ENCODE measurements around the gene DLGAP3.
A peak's percentile ranks its signal among the peaks of the same experiment; 100 is the strongest.

DLGAP3 gene

GRCh38 chr1:34866762-34867109 lies 62.7 kb downstream of the DLGAP3 start:
- TF ChIP-seq CTCF (IDR thresholded peaks at IDR 0.05; ENCODE audit: low read depth, low read length) = no peak
- no peaks in the 10 kb centered on the region for H3K27me3 ChIP-seq (ENCODE audit: insufficient read depth, low read depth, severe bottlenecking)
- no peaks in the 10 kb centered on the region for H3K9me3 ChIP-seq (ENCODE audit: severe bottlenecking)
- no peak overlapping the region for H3K27ac ChIP-seq
- no peak overlapping the region for H3K4me3 ChIP-seq (ENCODE audit: low read depth, low read length)
- peaks cover 18% of the 10 kb centered on the region for H3K36me3 ChIP-seq
- DNase-seq = no peak

GRCh38 chr1:34865981-34866761 lies 63.3 kb downstream of the DLGAP3 start:
- H3K36me3 ChIP-seq = peaks cover 16% of the 10 kb centered on the region
- no peak overlapping the region for H3K4me3 ChIP-seq (ENCODE audit: low read depth, low read length)
- H3K9me3 ChIP-seq (ENCODE audit: severe bottlenecking) = no peaks in the 10 kb centered on the region
- peak; percentile 49 for DNase-seq
- H3K27me3 ChIP-seq (ENCODE audit: insufficient read depth, low read depth, severe bottlenecking) = no peaks in the 10 kb centered on the region
- peak; percentile 81 for TF ChIP-seq CTCF (IDR thresholded peaks at IDR 0.05; ENCODE audit: low read depth, low read length)
- H3K27ac ChIP-seq = no peak overlapping the region

GRCh38 chr1:34865573-34865972 lies 63.9 kb downstream of the DLGAP3 start:
- no peaks in the 10 kb centered on the region for H3K9me3 ChIP-seq (ENCODE audit: severe bottlenecking)
- no peak for TF ChIP-seq CTCF (IDR thresholded peaks at IDR 0.05; ENCODE audit: low read depth, low read length)
- DNase-seq = no peak
- H3K4me3 ChIP-seq (ENCODE audit: low read depth, low read length) = no peak overlapping the region
- H3K27ac ChIP-seq = no peak overlapping the region
- peaks cover 16% of the 10 kb centered on the region for H3K36me3 ChIP-seq
- no peaks in the 10 kb centered on the region for H3K27me3 ChIP-seq (ENCODE audit: insufficient read depth, low read depth, severe bottlenecking)

GRCh38 chr1:34864759-34865158 lies 64.7 kb downstream of the DLGAP3 start:
- Histone ChIP-seq H3K9me3 (ENCODE audit: severe bottlenecking) (no peaks in the 10 kb centered on the region), H3K27ac (no peak overlapping the region), H3K27me3 (ENCODE audit: insufficient read depth, low read depth, severe bottlenecking) (no peaks in the 10 kb centered on the region), H3K4me3 (ENCODE audit: low read depth, low read length) (no peak overlapping the region), H3K36me3 (peaks cover 14% of the 10 kb centered on the region)
- no peak for TF ChIP-seq CTCF (IDR thresholded peaks at IDR 0.05; ENCODE audit: low read depth, low read length)
- DNase-seq = no peak

- no peaks in the 10 kb centered on the region for H3K27me3 ChIP-seq (ENCODE audit: insufficient read depth, low read depth, severe bottlenecking)
- H3K9me3 ChIP-seq (ENCODE audit: severe bottlenecking) = no peaks in the 10 kb centered on the region
- no peak for DNase-seq
- peaks cover 12% of the 10 kb centered on the region for H3K36me3 ChIP-seq
- no peak overlapping the region for H3K27ac ChIP-seq
- no peak overlapping the region for H3K4me3 ChIP-seq (ENCODE audit: low read depth, low read length)
- no peak for TF ChIP-seq CTCF (IDR thresholded peaks at IDR 0.05; ENCODE audit: low read depth, low read length)
Observed at GRCh38 chr1:34863501-34863900, 65.9 kb downstream of the DLGAP3 start.
